IMR-90 (cell line): Measurements from ENCODE around the gene SPCS3. TPM values are rescaled to one million over a fixed set of nuclear protein-coding genes. Genes with fewer than 3 reads are reported as not detected.

ENCODE experiments used
- SMC3 ChIP-seq: fragments of 150-350 bp; IDR thresholded peaks from 2 replicates; pipeline ENCODE4 v1.6.1; 2016; ENCODE audit warnings: low read depth, mild to moderate bottlenecking, antibody characterized with exemption, low read length, moderate library complexity
- polyA plus RNA-seq, 3 experiments: library from polyadenylated mRNA; depleted of rRNA; stranded (reverse); fragments of >200 nt; gene quantifications; 2 replicates each; pipeline ENCODE4 v1.2.3, GENCODE V29; 2012; ENCODE audit warnings: low replicate concordance in 1 of 3
- total RNA-seq: library from RNA; depleted of rRNA; stranded (reverse); fragments of >200 nt; gene quantifications from 2 replicates; pipeline ENCODE4 v1.2.3, GENCODE V29; 2012
- TF ChIP-seq, protein P1 (sequence below): conservative IDR thresholded peaks from 2 replicates; pipeline ENCODE4 v1.5.1; 2012; ENCODE audit warnings: mild to moderate bottlenecking, low read depth, low read length, improper control_type of control experiment

SPCS3 gene
- total and polyA plus RNA-seq, 2 of the 4 experiments (the other 2 are of a cell fraction), result 41.6 to 77.4 TPM

GRCh38 chr4:176319704-176320339, at the start of gene SPCS3 (continued):
- TF ChIP-seq, protein P1, sequence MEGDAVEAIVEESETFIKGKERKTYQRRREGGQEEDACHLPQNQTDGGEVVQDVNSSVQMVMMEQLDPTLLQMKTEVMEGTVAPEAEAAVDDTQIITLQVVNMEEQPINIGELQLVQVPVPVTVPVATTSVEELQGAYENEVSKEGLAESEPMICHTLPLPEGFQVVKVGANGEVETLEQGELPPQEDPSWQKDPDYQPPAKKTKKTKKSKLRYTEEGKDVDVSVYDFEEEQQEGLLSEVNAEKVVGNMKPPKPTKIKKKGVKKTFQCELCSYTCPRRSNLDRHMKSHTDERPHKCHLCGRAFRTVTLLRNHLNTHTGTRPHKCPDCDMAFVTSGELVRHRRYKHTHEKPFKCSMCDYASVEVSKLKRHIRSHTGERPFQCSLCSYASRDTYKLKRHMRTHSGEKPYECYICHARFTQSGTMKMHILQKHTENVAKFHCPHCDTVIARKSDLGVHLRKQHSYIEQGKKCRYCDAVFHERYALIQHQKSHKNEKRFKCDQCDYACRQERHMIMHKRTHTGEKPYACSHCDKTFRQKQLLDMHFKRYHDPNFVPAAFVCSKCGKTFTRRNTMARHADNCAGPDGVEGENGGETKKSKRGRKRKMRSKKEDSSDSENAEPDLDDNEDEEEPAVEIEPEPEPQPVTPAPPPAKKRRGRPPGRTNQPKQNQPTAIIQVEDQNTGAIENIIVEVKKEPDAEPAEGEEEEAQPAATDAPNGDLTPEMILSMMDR, result no peak
- TF ChIP-seq SMC3, result no peak
